GM12865 (cell line): ENCODE data around the gene SPATA32.

Source experiments
- DNase-seq: peaks from one replicate; pipeline ENCODE4 v3.0.0; 2010; ENCODE audit warnings: low read depth
- H3K4me3 ChIP-seq: 2 replicates; pipeline ENCODE4 v1.5.1; 2011; ENCODE audit warnings: mild to moderate bottlenecking, low read depth, low read length, control low read depth
- CTCF ChIP-seq: IDR thresholded peaks from 2 replicates; pipeline ENCODE4 v1.5.1; 2011; ENCODE audit warnings: low read length, control low read depth, low read depth, inconsistent platforms; ENCODE audit not compliant: insufficient read depth; ENCODE audit errors: missing control alignments

The SPATA32 gene

GRCh38 chr17:45277992-45278391 is 16.1 kb upstream of the SPATA32 start:
- TF ChIP-seq CTCF, result no peak
- H3K4me3 ChIP-seq, result no peak overlapping the region
- DNase-seq, result no peak

- DNase-seq, result peak; percentile 96
- peak; percentile 77 for TF ChIP-seq CTCF
- no peak overlapping the region for H3K4me3 ChIP-seq
These were observed 15.4 kb upstream of the SPATA32 start for GRCh38 chr17:45277216-45277849.

- no peak for TF ChIP-seq CTCF
- H3K4me3 ChIP-seq, result no peak overlapping the region
- no peak for DNase-seq
These were observed 14.1 kb upstream of the SPATA32 start for GRCh38 chr17:45276031-45276430.

GRCh38 chr17:45274033-45274432 is 12.1 kb upstream of the SPATA32 start:
- TF ChIP-seq CTCF, result no peak
- no peak overlapping the region for H3K4me3 ChIP-seq
- no peak for DNase-seq

- H3K4me3 ChIP-seq, result no peak overlapping the region
- no peak for TF ChIP-seq CTCF
- DNase-seq, result no peak
These were observed 11.7 kb upstream of the SPATA32 start for GRCh38 chr17:45273551-45273957.

- no peak for DNase-seq
- no peak for TF ChIP-seq CTCF
- no peak overlapping the region for H3K4me3 ChIP-seq
These were observed 9.7 kb upstream of the SPATA32 start for GRCh38 chr17:45271603-45272002.

- no peak overlapping the region for H3K4me3 ChIP-seq
- no peak for DNase-seq
- peak; percentile 70 for TF ChIP-seq CTCF
These were observed 9.0 kb upstream of the SPATA32 start for GRCh38 chr17:45270828-45271418.
